Spleen (tissue), 11 donors: ENCODE measurements around the gene JAG1. TPM values are rescaled to one million over a fixed set of nuclear protein-coding genes. Genes with fewer than 3 reads are reported as not detected.

Source experiments
- DNase-seq: peaks from one replicate; pipeline ENCODE4 v3.0.0-alpha.2; 2020
- H3K27ac ChIP-seq, 8 donors: fragments of 200-600 bp; sonication (generic) in 7 of 8; 1 replicate in 4 of 8; 2 replicates in 4 of 8; pipeline versions ENCODE4 v1.5.0 to v1.8.0; 2016 to 2021; ENCODE audit warnings: inconsistent platforms in 4 of 8, mild to moderate bottlenecking in 4 of 8, moderate library complexity in 1 of 8
- H3K27me3 ChIP-seq, 7 donors: fragments of 200-600 bp; sonication (generic) in 6 of 7; replicated peaks in 1 of 7; 1 replicate in 4 of 7; 2 replicates in 3 of 7; pipeline versions ENCODE4 v1.5.0 to v1.8.0; 2016 to 2021; ENCODE audit warnings: inconsistent platforms in 3 of 7, mild to moderate bottlenecking in 1 of 7
- H3K36me3 ChIP-seq, 6 donors: fragments of 200-600 bp; sonication (generic) in 5 of 6; 1 replicate in 4 of 6; 2 replicates in 2 of 6; pipeline versions ENCODE4 v1.5.0 to v1.8.0; 2016 to 2021; ENCODE audit warnings: inconsistent platforms in 2 of 6
- H3K4me1 ChIP-seq, 6 donors: fragments of 200-600 bp; sonication (generic) in 5 of 6; 1 replicate in 3 of 6; 2 replicates in 3 of 6; pipeline versions ENCODE4 v1.5.0 to v1.8.0; 2016 to 2021; ENCODE audit warnings: inconsistent platforms in 3 of 6
- H3K4me3 ChIP-seq, 8 donors: fragments of 200-600 bp; sonication (generic) in 7 of 8; 1 replicate in 4 of 8; 2 replicates in 4 of 8; pipeline versions ENCODE4 v1.5.0 to v1.8.0; 2016 to 2021; ENCODE audit warnings: inconsistent platforms in 4 of 8, mild to moderate bottlenecking in 4 of 8, moderate library complexity in 2 of 8
- H3K9me3 ChIP-seq, 8 donors: fragments of 200-600 bp; sonication (generic) in 7 of 8; 1 replicate in 4 of 8; 2 replicates in 4 of 8; pipeline versions ENCODE4 v1.5.0 to v1.8.0; 2016 to 2021; ENCODE audit warnings: inconsistent platforms in 4 of 8
- POLR2A ChIP-seq, 3 donors: fragments of 450-650 bp; IDR thresholded peaks; one replicate each; pipeline ENCODE4 v1.5.1; 2017; ENCODE audit warnings: antibody characterized with exemption in 3 of 3, mild to moderate bottlenecking in 1 of 3
- POLR2AphosphoS5 ChIP-seq, 3 donors: sonication (generic); formaldehyde crosslinking; IDR thresholded peaks; one replicate each; pipeline ENCODE4 v1.5.1; 2017; ENCODE audit warnings: antibody characterized with exemption in 3 of 3
- WGBS, 5 donors: extraction: QIAGEN DNeasy Blood & Tissue Kit in 3 of 5; methylation state at CpG; one replicate each; pipeline versions ENCODE4 v1.1.5 to v1.1.7; 2013 to 2018; 5-methylcytosine and 5-hydroxymethylcytosine counted together
- intact Hi-C: fragments of 100-400 bp; cut with DNase I; formaldehyde crosslinking; loops from one replicate; pipeline ENCODE4 v1.15.0; 2023; ENCODE audit warnings: low total_unique reads
- polyA plus RNA-seq, 3 donors: library from polyadenylated mRNA; stranded (reverse); fragments of 200-250 nt; gene quantifications; one replicate each; pipeline ENCODE4 v1.2.1, GENCODE V29; 2013
- total RNA-seq, 7 donors: library from RNA; depleted of rRNA in 3 of 7; stranded (reverse); fragments of >200 nt in 3 of 7; fragmentation: NEBNext Ultra II Directional in 4 of 7; extraction: Animal tissue kit (Norgen Biotek cat#: 25700) in 4 of 7; gene quantifications; one replicate each; pipeline versions ENCODE4 v1.1.0 to v1.2.1, GENCODE V29; 2016 to 2021
- TF ChIP-seq, protein P1 (sequence below), 11 experiments: fragments of 200-600 bp in 7 of 11; fragments of 450-650 bp in 4 of 11; sonication (generic) in 4 of 11; IDR thresholded peaks in 8 of 11; conservative IDR thresholded peaks in 3 of 11; 1 replicate in 7 of 11; 2 replicates in 4 of 11; pipeline versions ENCODE4 v1.4.0 to v1.8.0; 2016 to 2021; ENCODE audit warnings: antibody characterized with exemption in 11 of 11, inconsistent platforms in 4 of 11, mild to moderate bottlenecking in 1 of 11
- donor health status: healthy with polysubstance abuse.
- donor health status: DM: no; HTN: no; CAD: no; lungs with moderate emphysema.
- donor health status: DM: no; HTN: no; CAD: no.
- donor health status: Bipolar disorder and iron deficiency.
- donor health status: healthy.
- donor health status: DM: no; HTN: no; CAD: no.
- donor health status: DM: yes; HTN: yes; CAD: no.

The JAG1 gene
- total and polyA plus RNA-seq, 10 donors, result 5.6 to 85.3 (median 50.1) TPM

GRCh38 chr20:10649080-10649796, 24.6 kb downstream of the JAG1 start:
- TF ChIP-seq POLR2AphosphoS5 (IDR thresholded peaks at IDR 0.05) (no peak), POLR2A (IDR thresholded peaks at IDR 0.05) (no peak)
- TF ChIP-seq, protein P1, sequence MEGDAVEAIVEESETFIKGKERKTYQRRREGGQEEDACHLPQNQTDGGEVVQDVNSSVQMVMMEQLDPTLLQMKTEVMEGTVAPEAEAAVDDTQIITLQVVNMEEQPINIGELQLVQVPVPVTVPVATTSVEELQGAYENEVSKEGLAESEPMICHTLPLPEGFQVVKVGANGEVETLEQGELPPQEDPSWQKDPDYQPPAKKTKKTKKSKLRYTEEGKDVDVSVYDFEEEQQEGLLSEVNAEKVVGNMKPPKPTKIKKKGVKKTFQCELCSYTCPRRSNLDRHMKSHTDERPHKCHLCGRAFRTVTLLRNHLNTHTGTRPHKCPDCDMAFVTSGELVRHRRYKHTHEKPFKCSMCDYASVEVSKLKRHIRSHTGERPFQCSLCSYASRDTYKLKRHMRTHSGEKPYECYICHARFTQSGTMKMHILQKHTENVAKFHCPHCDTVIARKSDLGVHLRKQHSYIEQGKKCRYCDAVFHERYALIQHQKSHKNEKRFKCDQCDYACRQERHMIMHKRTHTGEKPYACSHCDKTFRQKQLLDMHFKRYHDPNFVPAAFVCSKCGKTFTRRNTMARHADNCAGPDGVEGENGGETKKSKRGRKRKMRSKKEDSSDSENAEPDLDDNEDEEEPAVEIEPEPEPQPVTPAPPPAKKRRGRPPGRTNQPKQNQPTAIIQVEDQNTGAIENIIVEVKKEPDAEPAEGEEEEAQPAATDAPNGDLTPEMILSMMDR (IDR thresholded peaks at IDR 0.05 in 8 of 11, conservative IDR thresholded peaks at IDR 0.05 in 3 of 11), result no peak
- intact Hi-C loops, result no loop called here
- peaks cover 0 to 48% (median 15%) of the 10 kb centered on the region in 6 donors for H3K4me1 ChIP-seq
- peaks cover 0 to 98% (median 44%) of the 10 kb centered on the region in 6 donors for H3K36me3 ChIP-seq
- 72 to 93% (median 85%) methylated on average over 8 of the region's 8 CpGs for WGBS, 5 donors
- no peak overlapping the region for H3K4me3 ChIP-seq
- H3K9me3 ChIP-seq, result no peaks in the 10 kb centered on the region
- peak overlapping the region in 4 of 8 donors; percentile 6 to 30 (median 17) for H3K27ac ChIP-seq
- H3K27me3 ChIP-seq, result no peaks in the 10 kb centered on the region
- DNase-seq, result no peak

DNA sequence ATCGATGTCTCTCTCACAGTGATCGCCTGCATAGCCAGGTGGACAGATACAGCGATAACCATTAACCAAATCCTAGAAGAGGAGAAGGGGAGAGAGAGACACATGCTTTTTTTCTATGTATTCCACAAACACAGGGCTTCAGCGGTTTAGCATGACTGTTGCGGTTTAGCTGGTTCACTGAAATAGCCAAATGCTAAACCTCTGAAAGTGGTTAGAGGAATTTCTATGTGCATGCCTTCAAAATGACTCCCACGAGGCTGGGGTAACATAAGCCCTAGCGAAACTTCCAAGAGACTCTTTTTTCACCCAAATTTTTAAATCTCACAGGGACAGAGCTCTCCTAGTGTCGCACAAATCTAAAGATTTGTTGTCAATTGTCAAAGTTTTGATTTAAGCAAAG, 25.1 kb downstream of the JAG1 start:
- intact Hi-C loops, result no loop called here
- H3K27me3 ChIP-seq, result no peaks in the 10 kb centered on the region
- TF ChIP-seq, protein P1 (IDR thresholded peaks at IDR 0.05 in 8 of 11, conservative IDR thresholded peaks at IDR 0.05 in 3 of 11), result no peak
- TF ChIP-seq POLR2A (IDR thresholded peaks at IDR 0.05) (no peak), POLR2AphosphoS5 (IDR thresholded peaks at IDR 0.05) (no peak)
- 87 to 91% (median 88%) methylated on average over 8 of the region's 8 CpGs for WGBS, 5 donors
- no peak for DNase-seq
- no peaks in the 10 kb centered on the region for H3K9me3 ChIP-seq
- H3K4me1 ChIP-seq, result peaks cover 0 to 42% (median 11%) of the 10 kb centered on the region in 6 donors
- peak overlapping the region in 2 of 8 donors; percentile 25 to 30 for H3K27ac ChIP-seq
- peaks cover 0 to 98% (median 45%) of the 10 kb centered on the region in 6 donors for H3K36me3 ChIP-seq
- H3K4me3 ChIP-seq, result no peak overlapping the region

DNA sequence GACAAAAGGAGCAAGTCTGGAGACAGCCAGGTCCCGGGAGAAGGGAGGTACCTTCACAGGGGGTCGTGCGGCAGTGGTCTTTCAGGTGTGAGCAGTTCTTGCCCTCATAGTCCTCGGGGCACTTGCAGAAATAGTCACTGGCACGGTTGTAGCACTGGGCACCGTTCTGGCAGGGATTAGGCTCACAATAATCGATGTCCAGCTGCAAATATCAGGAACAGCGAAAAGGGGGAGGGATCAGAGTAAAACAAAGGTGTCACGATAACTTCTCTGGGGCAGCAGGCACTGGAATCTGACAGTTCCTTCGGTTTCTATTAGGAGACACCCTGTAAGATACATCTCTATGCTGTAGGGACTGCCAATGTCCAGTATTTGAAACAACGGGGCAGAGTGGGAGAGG, 25.9 kb downstream of the JAG1 start:
- no peak for DNase-seq
- Histone ChIP-seq H3K27ac (peak overlapping the region in 2 of 8 donors; percentile 5 to 21), H3K9me3 (no peaks in the 10 kb centered on the region), H3K36me3 (peaks cover 0 to 100% (median 48%) of the 10 kb centered on the region in 6 donors), H3K4me1 (peaks cover 0 to 38% (median 10%) of the 10 kb centered on the region in 6 donors), H3K4me3 (no peak overlapping the region), H3K27me3 (no peaks in the 10 kb centered on the region)
- WGBS, 5 donors, result 82 to 91% (median 88%) methylated on average over 11 of the region's 11 CpGs
- TF ChIP-seq POLR2AphosphoS5 (IDR thresholded peaks at IDR 0.05) (no peak), POLR2A (IDR thresholded peaks at IDR 0.05) (no peak)
- TF ChIP-seq, protein P1 (IDR thresholded peaks at IDR 0.05 in 8 of 11, conservative IDR thresholded peaks at IDR 0.05 in 3 of 11), result no peak
- intact Hi-C loops, result no loop called here

DNA sequence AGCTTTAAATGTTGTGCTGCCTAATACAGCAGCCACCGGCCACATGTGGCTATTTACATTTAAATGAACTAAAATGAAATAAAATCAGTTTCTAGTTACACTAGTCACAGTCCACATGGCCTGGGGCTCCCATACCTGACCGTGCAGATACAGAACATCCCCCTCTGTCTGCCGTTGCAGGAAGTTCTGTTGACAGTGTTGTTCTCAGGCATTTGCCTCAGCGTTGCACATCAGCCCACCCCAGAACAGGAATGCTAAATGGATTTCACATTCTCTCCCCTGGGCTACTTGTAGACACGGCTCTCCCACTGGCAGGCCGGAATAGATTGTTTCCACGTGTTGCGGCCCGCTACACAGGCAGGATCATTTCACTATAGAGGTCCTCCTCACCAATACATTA, 26.3 kb downstream of the JAG1 start:
- Histone ChIP-seq H3K36me3 (peaks cover 0 to 100% (median 50%) of the 10 kb centered on the region in 6 donors), H3K27me3 (no peaks in the 10 kb centered on the region), H3K27ac (peak overlapping the region in 2 of 8 donors; percentile 5 to 21), H3K4me1 (peaks cover 0 to 34% (median 7%) of the 10 kb centered on the region in 6 donors), H3K4me3 (no peak overlapping the region), H3K9me3 (no peaks in the 10 kb centered on the region)
- no peak for DNase-seq
- intact Hi-C loops, result no loop called here
- 72 to 79% (median 74%) methylated on average over 9 of the region's 9 CpGs for WGBS, 5 donors
- TF ChIP-seq POLR2AphosphoS5 (IDR thresholded peaks at IDR 0.05), result no peak
- TF ChIP-seq, protein P1 (IDR thresholded peaks at IDR 0.05 in 8 of 11, conservative IDR thresholded peaks at IDR 0.05 in 3 of 11), result peak in 3 of 11 experiments; percentile 24 to 25 (median 24)
- no peak for TF ChIP-seq POLR2A (IDR thresholded peaks at IDR 0.05)
